ENCODE results near the gene C2orf74. TPM values are rescaled to one million over a fixed set of nuclear protein-coding genes. Genes with fewer than 3 reads are reported as not detected.

Gene C2orf74
- 7.7 TPM for total RNA-seq (2021; ENCODE audit: unreplicated experiment)
- 6.7 TPM for polyA plus RNA-seq (2012; ENCODE audit: insufficient read length)
- Bru-seq, nascent RNA: percentile 59 among the genes with signal in this experiment
- BruChase-seq, experiment 1, labeled RNA remaining after a 2-hour chase: percentile 50 among the genes with signal in this experiment
- percentile 53 among the genes with signal in this experiment for BruChase-seq, experiment 2, labeled RNA remaining after a 6-hour chase
- long read RNA-seq, partial matches to known transcripts: 1 of 3 reads
- long read RNA-seq, other reads (novel, unspliced or antisense): 0 of 3 reads

DNA sequence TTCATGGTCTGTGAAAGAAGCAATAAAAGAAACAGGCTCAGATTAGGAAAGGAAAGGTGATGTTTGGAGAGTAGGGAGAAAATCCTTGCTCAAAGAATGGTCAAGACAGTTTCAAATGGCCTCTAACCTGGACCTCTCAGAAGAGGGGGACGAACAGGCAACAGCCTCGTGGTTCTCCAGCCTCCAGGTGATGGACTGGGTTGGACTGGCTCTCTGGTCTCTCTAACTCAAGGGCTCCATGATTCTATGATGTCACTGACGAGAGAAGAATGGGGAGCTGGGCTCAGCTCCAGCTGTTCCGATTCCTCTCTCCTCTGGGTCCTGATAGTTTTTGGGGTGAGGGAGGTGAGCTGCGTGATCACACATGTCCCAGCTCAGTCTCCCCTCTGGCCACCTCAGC is at the start of gene C2orf74:
TSS of gene C2orf74 (plus strand) at position 301 of the 400 bp plus-strand sequence. CDS start 327 bp downstream, outside the sequence.
- Histone ChIP-seq H3K9me3 (ENCODE audit: control insufficient read depth, insufficient read depth, low read depth, low read length) (no peaks in the 10 kb centered on the region), H3K27ac (ENCODE audit: low read length) (no peak within 1 kb of the TSS), H3K27me3 (ENCODE audit: control insufficient read depth, insufficient read depth, low read length) (no peaks in the 10 kb centered on the region), H3K4me3 (ENCODE audit: low read depth in 2 of 2, low read length in 2 of 2) (no peak within 1 kb of the TSS), H3K4me1 (ENCODE audit: control insufficient read depth, insufficient read depth, low read length) (no peaks in the 10 kb centered on the region), H3K36me3 (ENCODE audit: control insufficient read depth, insufficient read depth, low read length) (no peaks in the 10 kb centered on the region)
- ChIA-PET CTCF (no interaction called here), POLR2A (interaction anchor here (0.5 kb wide), 1 partner anchor 21 kb away, joined by 4 read pairs; no protein-coding TSS in a partner anchor)
- no TSS peak for BruUV-seq (replicated peaks)
- intact Hi-C loops (cut with micrococcal nuclease; ENCODE audit: unreplicated experiment): no loop called here
- in situ Hi-C loops (cut with HindIII; ENCODE audit: low pct_unique_long_range_greater_than_20kb, low sequenced_read_pairs): no loop called here
- DNase-seq (ENCODE audit: low read depth, low spot score) (no peak), ATAC-seq (no peak)
- TF ChIP-seq, protein P1, sequence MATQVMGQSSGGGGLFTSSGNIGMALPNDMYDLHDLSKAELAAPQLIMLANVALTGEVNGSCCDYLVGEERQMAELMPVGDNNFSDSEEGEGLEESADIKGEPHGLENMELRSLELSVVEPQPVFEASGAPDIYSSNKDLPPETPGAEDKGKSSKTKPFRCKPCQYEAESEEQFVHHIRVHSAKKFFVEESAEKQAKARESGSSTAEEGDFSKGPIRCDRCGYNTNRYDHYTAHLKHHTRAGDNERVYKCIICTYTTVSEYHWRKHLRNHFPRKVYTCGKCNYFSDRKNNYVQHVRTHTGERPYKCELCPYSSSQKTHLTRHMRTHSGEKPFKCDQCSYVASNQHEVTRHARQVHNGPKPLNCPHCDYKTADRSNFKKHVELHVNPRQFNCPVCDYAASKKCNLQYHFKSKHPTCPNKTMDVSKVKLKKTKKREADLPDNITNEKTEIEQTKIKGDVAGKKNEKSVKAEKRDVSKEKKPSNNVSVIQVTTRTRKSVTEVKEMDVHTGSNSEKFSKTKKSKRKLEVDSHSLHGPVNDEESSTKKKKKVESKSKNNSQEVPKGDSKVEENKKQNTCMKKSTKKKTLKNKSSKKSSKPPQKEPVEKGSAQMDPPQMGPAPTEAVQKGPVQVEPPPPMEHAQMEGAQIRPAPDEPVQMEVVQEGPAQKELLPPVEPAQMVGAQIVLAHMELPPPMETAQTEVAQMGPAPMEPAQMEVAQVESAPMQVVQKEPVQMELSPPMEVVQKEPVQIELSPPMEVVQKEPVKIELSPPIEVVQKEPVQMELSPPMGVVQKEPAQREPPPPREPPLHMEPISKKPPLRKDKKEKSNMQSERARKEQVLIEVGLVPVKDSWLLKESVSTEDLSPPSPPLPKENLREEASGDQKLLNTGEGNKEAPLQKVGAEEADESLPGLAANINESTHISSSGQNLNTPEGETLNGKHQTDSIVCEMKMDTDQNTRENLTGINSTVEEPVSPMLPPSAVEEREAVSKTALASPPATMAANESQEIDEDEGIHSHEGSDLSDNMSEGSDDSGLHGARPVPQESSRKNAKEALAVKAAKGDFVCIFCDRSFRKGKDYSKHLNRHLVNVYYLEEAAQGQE (IDR thresholded peaks at IDR 0.05; ENCODE audit: insufficient read depth in 1 of 2, low read depth in 2 of 2, low read length in 1 of 2): no peak
- no peak for TF ChIP-seq TCF7L2 (IDR thresholded peaks at IDR 0.05; ENCODE audit: low read depth, low read length)
- TF ChIP-seq POLR2AphosphoS5 (IDR thresholded peaks at IDR 0.05; ENCODE audit: low read depth, low read length): no peak
- TF ChIP-seq, protein P2, sequence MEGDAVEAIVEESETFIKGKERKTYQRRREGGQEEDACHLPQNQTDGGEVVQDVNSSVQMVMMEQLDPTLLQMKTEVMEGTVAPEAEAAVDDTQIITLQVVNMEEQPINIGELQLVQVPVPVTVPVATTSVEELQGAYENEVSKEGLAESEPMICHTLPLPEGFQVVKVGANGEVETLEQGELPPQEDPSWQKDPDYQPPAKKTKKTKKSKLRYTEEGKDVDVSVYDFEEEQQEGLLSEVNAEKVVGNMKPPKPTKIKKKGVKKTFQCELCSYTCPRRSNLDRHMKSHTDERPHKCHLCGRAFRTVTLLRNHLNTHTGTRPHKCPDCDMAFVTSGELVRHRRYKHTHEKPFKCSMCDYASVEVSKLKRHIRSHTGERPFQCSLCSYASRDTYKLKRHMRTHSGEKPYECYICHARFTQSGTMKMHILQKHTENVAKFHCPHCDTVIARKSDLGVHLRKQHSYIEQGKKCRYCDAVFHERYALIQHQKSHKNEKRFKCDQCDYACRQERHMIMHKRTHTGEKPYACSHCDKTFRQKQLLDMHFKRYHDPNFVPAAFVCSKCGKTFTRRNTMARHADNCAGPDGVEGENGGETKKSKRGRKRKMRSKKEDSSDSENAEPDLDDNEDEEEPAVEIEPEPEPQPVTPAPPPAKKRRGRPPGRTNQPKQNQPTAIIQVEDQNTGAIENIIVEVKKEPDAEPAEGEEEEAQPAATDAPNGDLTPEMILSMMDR (IDR thresholded peaks at IDR 0.05): no peak
- TF ChIP-seq SIN3A (IDR thresholded peaks at IDR 0.05; ENCODE audit: borderline replicate concordance, insufficient read depth, low read depth, low read length): no peak

- H3K36me3 ChIP-seq (ENCODE audit: control insufficient read depth, insufficient read depth, low read length): no peaks in the 10 kb centered on the region
Measured at GRCh38 chr2:61114147-61114546, 47.8 kb upstream of the C2orf74 start.

More at GRCh38 chr2:61114147-61114546, 47.8 kb upstream of the C2orf74 start:
- ATAC-seq: no peak
- no peaks in the 10 kb centered on the region for H3K27me3 ChIP-seq (ENCODE audit: control insufficient read depth, insufficient read depth, low read length)
- no peak overlapping the region for H3K27ac ChIP-seq (ENCODE audit: low read length)
- CTCF ChIA-PET: no interaction called here
- in situ Hi-C loops (cut with HindIII; ENCODE audit: low pct_unique_long_range_greater_than_20kb, low sequenced_read_pairs): no loop called here
- no peak for DNase-seq (ENCODE audit: low read depth, low spot score)
- BruUV-seq (replicated peaks): no TSS peak
- no peaks in the 10 kb centered on the region for H3K4me1 ChIP-seq (ENCODE audit: control insufficient read depth, insufficient read depth, low read length)
- POLR2A ChIA-PET: no interaction called here
- H3K9me3 ChIP-seq (ENCODE audit: control insufficient read depth, insufficient read depth, low read depth, low read length): no peaks in the 10 kb centered on the region
- no peak overlapping the region for H3K4me3 ChIP-seq (ENCODE audit: low read depth in 2 of 2, low read length in 2 of 2)
- intact Hi-C loops (cut with micrococcal nuclease; ENCODE audit: unreplicated experiment): no loop called here
- TF ChIP-seq, protein P2 (IDR thresholded peaks at IDR 0.05): no peak
- no peak for TF ChIP-seq TCF7L2 (IDR thresholded peaks at IDR 0.05; ENCODE audit: low read depth, low read length)
- TF ChIP-seq, protein P1 (IDR thresholded peaks at IDR 0.05; ENCODE audit: insufficient read depth in 1 of 2, low read depth in 2 of 2, low read length in 1 of 2): no peak
- no peak for TF ChIP-seq SIN3A (IDR thresholded peaks at IDR 0.05; ENCODE audit: borderline replicate concordance, insufficient read depth, low read depth, low read length)
- no peak for TF ChIP-seq POLR2AphosphoS5 (IDR thresholded peaks at IDR 0.05; ENCODE audit: low read depth, low read length)
